ENCODE results near the gene TBC1D2B.
"Not testable (repeated sequence)": the region's sequence is repeated elsewhere in the genome, so short reads cannot be mapped to it uniquely, and the experiment has no call there.

DNA sequence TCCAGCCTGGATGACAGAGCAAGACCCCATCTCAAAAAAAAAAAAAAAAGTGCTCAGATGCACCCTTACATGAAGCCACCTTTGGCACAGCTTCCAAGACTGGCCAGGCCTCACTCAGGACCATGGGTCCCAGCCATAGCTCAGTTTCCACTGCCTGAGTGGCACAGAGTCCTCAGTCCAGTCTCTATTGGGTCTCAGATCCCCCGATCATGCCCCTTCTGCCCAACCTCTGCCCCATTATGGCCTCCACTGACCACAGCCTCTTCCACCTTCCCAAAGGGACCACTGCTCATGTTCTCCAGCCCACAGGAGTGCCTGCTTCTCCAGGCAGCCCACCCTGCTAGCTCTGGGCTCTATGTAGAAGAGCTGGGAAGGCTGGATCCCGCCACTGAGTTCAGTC is 127.0 kb downstream of the TBC1D2B start:
- TF ChIP-seq, protein P1, sequence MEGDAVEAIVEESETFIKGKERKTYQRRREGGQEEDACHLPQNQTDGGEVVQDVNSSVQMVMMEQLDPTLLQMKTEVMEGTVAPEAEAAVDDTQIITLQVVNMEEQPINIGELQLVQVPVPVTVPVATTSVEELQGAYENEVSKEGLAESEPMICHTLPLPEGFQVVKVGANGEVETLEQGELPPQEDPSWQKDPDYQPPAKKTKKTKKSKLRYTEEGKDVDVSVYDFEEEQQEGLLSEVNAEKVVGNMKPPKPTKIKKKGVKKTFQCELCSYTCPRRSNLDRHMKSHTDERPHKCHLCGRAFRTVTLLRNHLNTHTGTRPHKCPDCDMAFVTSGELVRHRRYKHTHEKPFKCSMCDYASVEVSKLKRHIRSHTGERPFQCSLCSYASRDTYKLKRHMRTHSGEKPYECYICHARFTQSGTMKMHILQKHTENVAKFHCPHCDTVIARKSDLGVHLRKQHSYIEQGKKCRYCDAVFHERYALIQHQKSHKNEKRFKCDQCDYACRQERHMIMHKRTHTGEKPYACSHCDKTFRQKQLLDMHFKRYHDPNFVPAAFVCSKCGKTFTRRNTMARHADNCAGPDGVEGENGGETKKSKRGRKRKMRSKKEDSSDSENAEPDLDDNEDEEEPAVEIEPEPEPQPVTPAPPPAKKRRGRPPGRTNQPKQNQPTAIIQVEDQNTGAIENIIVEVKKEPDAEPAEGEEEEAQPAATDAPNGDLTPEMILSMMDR (IDR thresholded peaks at IDR 0.05; ENCODE audit: insufficient read depth, low read length, poor library complexity, severe bottlenecking): not testable (repeated sequence)
- not testable (repeated sequence) for TF ChIP-seq EZH2phosphoT487 (conservative IDR thresholded peaks at IDR 0.05; ENCODE audit: low read length)

All from SU-DHL-6 (cell line).